Common myeloid progenitor, CD34-positive (primary cell): Measurements from ENCODE around the gene MAMDC4.
"Not testable (repeated sequence)": the region's sequence is repeated elsewhere in the genome, so short reads cannot be mapped to it uniquely, and the experiment has no call there.

Experiments
- CTCF ChIA-PET: fragments of 350-600 bp; sonication (Branson Sonifier 250); formaldehyde crosslinking; loops from one replicate; lab custom pipeline; 2021; ENCODE audit warnings: antibody characterized with exemption; lab: Charles Lee
- POLR2A ChIA-PET: fragments of 350-600 bp; sonication (Branson Sonifier 250); formaldehyde crosslinking; loops from one replicate; lab custom pipeline; 2021; ENCODE audit warnings: antibody characterized with exemption; lab: Charles Lee
- DNase-seq, 3 donors: peaks; one replicate each; pipeline versions ENCODE4 v3.0.0 to v3.0.0-alpha.2; 2013
- H3K27ac ChIP-seq, 2 experiments: 1 replicate in 1 of 2; 2 replicates in 1 of 2; pipeline ENCODE4 v1.7.0; 2013; ENCODE audit warnings: inconsistent platforms in 2 of 2, low read length in 2 of 2, mild to moderate bottlenecking in 2 of 2, low read depth in 1 of 2, moderate library complexity in 1 of 2; ENCODE audit not compliant: severe bottlenecking in 2 of 2, insufficient read depth in 1 of 2, poor library complexity in 1 of 2
- H3K27me3 ChIP-seq, 5 experiments: replicated peaks in 2 of 5; 1 replicate in 3 of 5; 2 replicates in 2 of 5; pipeline versions ENCODE4 v1.6.1 to v1.7.0; 2013; ENCODE audit warnings: low read length in 4 of 5, mild to moderate bottlenecking in 2 of 5, moderate library complexity in 2 of 5, inconsistent platforms in 1 of 5; ENCODE audit not compliant: insufficient read depth in 5 of 5, control insufficient read depth in 4 of 5
- H3K36me3 ChIP-seq, 4 experiments: 1 replicate in 2 of 4; 2 replicates in 2 of 4; pipeline versions ENCODE4 v1.6.1 to v1.7.0; 2013; ENCODE audit warnings: low read length in 3 of 4, control low read depth in 1 of 4, mild to moderate bottlenecking in 1 of 4; ENCODE audit not compliant: control insufficient read depth in 4 of 4, insufficient read depth in 4 of 4
- H3K4me1 ChIP-seq, 4 experiments: 1 replicate in 3 of 4; 2 replicates in 1 of 4; pipeline versions ENCODE4 v1.6.1 to v1.7.1; 2013; ENCODE audit warnings: low read length in 3 of 4, mild to moderate bottlenecking in 3 of 4, control low read depth in 1 of 4, inconsistent platforms in 1 of 4, moderate library complexity in 1 of 4; ENCODE audit not compliant: control insufficient read depth in 4 of 4, insufficient read depth in 4 of 4; ENCODE audit errors: control extremely low read depth in 1 of 4
- H3K4me3 ChIP-seq, 7 experiments: 1 replicate in 4 of 7; 2 replicates in 3 of 7; pipeline versions ENCODE4 v1.5.1 to v1.7.0; 2013; ENCODE audit warnings: mild to moderate bottlenecking in 7 of 7, low read length in 6 of 7, moderate library complexity in 6 of 7, inconsistent platforms in 2 of 7, low read depth in 2 of 7, control low read depth in 1 of 7; ENCODE audit not compliant: insufficient read depth in 4 of 7, control insufficient read depth in 1 of 7; ENCODE audit errors: extremely low read depth in 1 of 7
- H3K9me3 ChIP-seq, 5 experiments: 1 replicate in 4 of 5; 2 replicates in 1 of 5; pipeline versions ENCODE4 v1.6.1 to v1.7.1; 2013; ENCODE audit warnings: low read length in 4 of 5, mild to moderate bottlenecking in 2 of 5, inconsistent platforms in 1 of 5, low read depth in 1 of 5, moderate library complexity in 1 of 5; ENCODE audit not compliant: control insufficient read depth in 4 of 5, insufficient read depth in 2 of 5; ENCODE audit errors: control extremely low read depth in 1 of 5
- WGBS: methylation state at CpG from one replicate; pipeline ENCODE4 v1.1.5; 2013; ENCODE audit not compliant: insufficient coverage; 5-methylcytosine and 5-hydroxymethylcytosine counted together

MAMDC4 gene

GRCh38 chr9:136840877-136841645 is 11.1 kb upstream of the MAMDC4 start:
- Histone ChIP-seq H3K27ac (no peak overlapping the region), H3K36me3 (peaks cover 0 to 26% (median 12%) of the 10 kb centered on the region in 4 experiments), H3K9me3 (no peaks in the 10 kb centered on the region), H3K4me1 (peaks cover 0 to 31% (median 29%) of the 10 kb centered on the region in 4 experiments), H3K4me3 (no peak overlapping the region), H3K27me3 (peaks cover 0 to 26% (median 2%) of the 10 kb centered on the region in 5 experiments)
- WGBS, result 82% methylated on average over 12 of the region's 28 CpGs
- POLR2A ChIA-PET, result interaction anchor here (1.0 kb wide), 1 partner anchor 19 kb away, joined by 3 read pairs; no protein-coding TSS in a partner anchor
- CTCF ChIA-PET, result interaction anchor here (1.0 to 2.9 kb wide), 8 partner anchors 22 to 191 kb away, joined by 3 to 22 read pairs (median 4); partner anchors contain the start of genes FUT7 and RABL6
- peak in 2 of 3 donors; percentile 14 to 20 for DNase-seq

GRCh38 chr9:136841646-136842379 is 10.3 kb upstream of the MAMDC4 start:
- H3K27me3 ChIP-seq, result peaks cover 0 to 34% (median 3%) of the 10 kb centered on the region in 5 experiments
- peak overlapping the region in 2 of 7 experiments; percentile 46 to 58 for H3K4me3 ChIP-seq
- POLR2A ChIA-PET, result interaction anchor here (1.0 kb wide), 1 partner anchor 19 kb away, joined by 3 read pairs; no protein-coding TSS in a partner anchor
- not testable (repeated sequence) for H3K27ac ChIP-seq, DNase-seq, H3K9me3 ChIP-seq
- H3K4me1 ChIP-seq, result peaks cover 0 to 37% (median 35%) of the 10 kb centered on the region in 4 experiments
- WGBS, result 64% methylated on average over 9 of the region's 16 CpGs
- CTCF ChIA-PET, result interaction anchor here (0.9 to 2.9 kb wide), 19 partner anchors 9 to 191 kb away, joined by 3 to 22 read pairs (median 5); partner anchors contain the start of genes FUT7 and RABL6
- peaks cover 0 to 19% (median 9%) of the 10 kb centered on the region in 4 experiments for H3K36me3 ChIP-seq

- CTCF ChIA-PET, result interaction anchor here (0.8 to 2.9 kb wide), 24 partner anchors 9 to 190 kb away, joined by 3 to 22 read pairs (median 4); partner anchors contain the start of genes FUT7 and RABL6
- peaks cover 0 to 42% (median 40%) of the 10 kb centered on the region in 4 experiments for H3K4me1 ChIP-seq
- WGBS, result under 1% methylated on average over 11 of the region's 27 CpGs
- not testable (repeated sequence) for H3K27ac ChIP-seq, H3K9me3 ChIP-seq
- POLR2A ChIA-PET, result interaction anchor here (0.6 kb wide), 1 partner anchor 156 kb away, joined by 3 read pairs; no protein-coding TSS in a partner anchor
- peak within 1 kb of the TSS; percentile 11 to 74 (median 50) for H3K4me3 ChIP-seq
- peaks cover 0 to 19% (median 9%) of the 10 kb centered on the region in 4 experiments for H3K36me3 ChIP-seq
- peak; percentile 73 to 88 (median 84) for DNase-seq
- peaks cover 0 to 40% (median 6%) of the 10 kb centered on the region in 5 experiments for H3K27me3 ChIP-seq
Observed at GRCh38 chr9:136842380-136842948, 9.7 kb upstream of the MAMDC4 start, which contains the start of gene AJM1. Gene AJM1, plus strand, starts transcription at chr9:136842478. Its CDS starts 1,937 bp downstream, at chr9:136844415.

- ChIA-PET POLR2A (interaction anchor here (0.6 kb wide), 1 partner anchor 156 kb away, joined by 3 read pairs; no protein-coding TSS in a partner anchor), CTCF (interaction anchor here (0.8 to 2.9 kb wide), 19 partner anchors 10 to 186 kb away, joined by 3 to 22 read pairs (median 4); partner anchors contain the start of gene RABL6)
- WGBS, result 24% methylated on average over 14 of the region's 21 CpGs
- DNase-seq, H3K4me3 ChIP-seq, H3K27ac ChIP-seq, H3K9me3 ChIP-seq: not testable (repeated sequence)
- Histone ChIP-seq H3K36me3 (peaks cover 0 to 19% (median 7%) of the 10 kb centered on the region in 4 experiments), H3K27me3 (peaks cover 0 to 49% (median 10%) of the 10 kb centered on the region in 5 experiments), H3K4me1 (peaks cover 0 to 50% (median 48%) of the 10 kb centered on the region in 4 experiments)
Observed at GRCh38 chr9:136843159-136843800, 8.9 kb upstream of the MAMDC4 start.

GRCh38 chr9:136843801-136844740 is 8.1 kb upstream of the MAMDC4 start:
- CTCF ChIA-PET, result interaction anchor here (0.6 to 2.9 kb wide), 9 partner anchors 8 to 191 kb away, joined by 3 to 22 read pairs (median 3); no protein-coding TSS in a partner anchor
- WGBS, result 6% methylated on average over 84 of the region's 99 CpGs
- peaks cover 0 to 50% (median 10%) of the 10 kb centered on the region in 5 experiments for H3K27me3 ChIP-seq
- H3K9me3 ChIP-seq, H3K4me3 ChIP-seq, POLR2A ChIA-PET, H3K27ac ChIP-seq: not testable (repeated sequence)
- peaks cover 0 to 12% (median 6%) of the 10 kb centered on the region in 4 experiments for H3K36me3 ChIP-seq
- peak; percentile 40 to 57 (median 56) for DNase-seq
- H3K4me1 ChIP-seq, result peaks cover 0 to 56% (median 53%) of the 10 kb centered on the region in 4 experiments
